HEK293T (cell line): Measurements from ENCODE around the gene USP3.

Experiments used
- BHLHE40 ChIP-seq: fragments of 450-650 bp; IDR thresholded peaks from 2 replicates; pipeline ENCODE4 v1.6.1; 2016; ENCODE audit warnings: mild to moderate bottlenecking, moderate library complexity, borderline replicate concordance
- FOXK2 ChIP-seq: fragments of 450-650 bp; IDR thresholded peaks from 2 replicates; pipeline ENCODE4 v1.6.1; 2016; ENCODE audit warnings: mild to moderate bottlenecking
- FOXM1 ChIP-seq: fragments of 450-650 bp; IDR thresholded peaks from 2 replicates; pipeline ENCODE4 v1.6.1; 2017; ENCODE audit warnings: mild to moderate bottlenecking, borderline replicate concordance
- LEF1 ChIP-seq: fragments of 450-650 bp; IDR thresholded peaks from 2 replicates; pipeline ENCODE4 v1.6.1; 2017; ENCODE audit warnings: mild to moderate bottlenecking, borderline replicate concordance
- NFRKB ChIP-seq: fragments of 450-650 bp; IDR thresholded peaks from 2 replicates; pipeline ENCODE4 v1.6.1; 2016; ENCODE audit warnings: mild to moderate bottlenecking, moderate library complexity
- TARDBP ChIP-seq: fragments of 450-650 bp; IDR thresholded peaks from 2 replicates; pipeline ENCODE4 v1.6.1; 2016
- ZNF384 ChIP-seq: fragments of 450-650 bp; IDR thresholded peaks from 2 replicates; pipeline ENCODE4 v1.6.1; 2016

DNA sequence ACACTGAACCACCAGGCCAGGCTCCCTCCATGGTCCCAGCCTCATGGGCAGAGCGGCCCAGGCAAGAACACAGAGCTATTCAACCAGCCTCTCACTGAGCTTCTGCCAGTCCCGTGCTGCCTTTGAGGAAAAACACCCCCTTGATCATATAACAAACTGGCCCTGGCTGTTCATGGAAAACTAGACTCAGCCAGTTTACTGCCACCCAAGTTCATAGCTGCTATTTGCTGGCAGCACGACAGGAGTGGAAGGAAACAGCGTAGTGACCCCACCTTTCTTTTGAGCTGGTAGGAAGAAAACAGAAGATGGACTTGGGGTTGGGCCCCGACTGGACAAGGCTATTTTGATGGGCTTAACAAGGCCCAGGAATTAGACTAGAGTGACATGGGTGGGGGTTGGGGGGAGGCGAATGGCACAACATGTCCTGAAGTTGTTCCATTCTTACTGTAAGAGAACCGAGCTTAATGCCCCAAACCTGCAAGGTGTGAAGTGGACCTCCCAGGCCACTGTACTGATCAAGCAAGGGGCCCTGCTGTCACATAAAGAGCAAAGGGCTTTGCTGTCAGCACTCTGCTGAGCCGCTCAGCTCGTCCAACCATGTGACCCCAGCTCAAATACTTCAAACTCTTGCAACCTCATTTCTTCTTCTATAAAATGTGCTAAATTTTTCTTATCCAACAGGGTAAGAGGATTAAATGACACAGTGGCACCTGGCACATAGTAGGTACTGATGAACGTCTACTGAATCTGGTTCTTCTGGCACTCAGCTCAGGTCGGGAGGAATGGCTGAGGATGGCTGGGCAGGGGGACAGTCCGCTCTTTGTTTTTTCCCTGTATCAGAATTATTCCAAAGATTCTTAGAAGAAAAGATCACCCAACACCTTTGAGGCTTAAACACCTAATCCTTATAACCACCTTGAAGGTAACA, 94.3 kb downstream of the USP3 start:
- TF ChIP-seq BHLHE40: no peak
- no peak for TF ChIP-seq FOXM1
- no peak for TF ChIP-seq LEF1
- TF ChIP-seq TARDBP: no peak
- no peak for TF ChIP-seq ZNF384
- no peak for TF ChIP-seq NFRKB
- no peak for TF ChIP-seq FOXK2
